Measurements from ENCODE around the gene GOT1.

The GOT1 gene

DNA sequence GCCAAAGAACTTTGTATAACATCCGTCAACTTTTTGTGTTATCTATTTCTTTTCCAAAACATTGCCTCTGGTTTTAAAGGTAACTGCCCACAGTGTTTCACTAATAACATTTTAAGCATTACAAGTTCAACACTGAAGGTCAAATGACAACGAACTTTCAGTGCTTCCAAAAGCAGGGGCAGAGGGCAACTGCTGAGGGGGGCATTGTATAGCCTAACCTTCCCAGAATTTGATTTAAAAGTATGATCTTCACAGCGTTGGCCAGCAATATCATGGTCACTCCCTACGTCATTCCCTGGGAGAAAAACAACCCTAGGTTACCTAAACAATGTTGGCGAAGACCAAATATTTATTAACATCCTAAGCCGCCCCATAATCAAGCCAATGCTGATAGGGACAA is 2.5 kb upstream of the GOT1 start:
- DNase-seq = no peak

DNA sequence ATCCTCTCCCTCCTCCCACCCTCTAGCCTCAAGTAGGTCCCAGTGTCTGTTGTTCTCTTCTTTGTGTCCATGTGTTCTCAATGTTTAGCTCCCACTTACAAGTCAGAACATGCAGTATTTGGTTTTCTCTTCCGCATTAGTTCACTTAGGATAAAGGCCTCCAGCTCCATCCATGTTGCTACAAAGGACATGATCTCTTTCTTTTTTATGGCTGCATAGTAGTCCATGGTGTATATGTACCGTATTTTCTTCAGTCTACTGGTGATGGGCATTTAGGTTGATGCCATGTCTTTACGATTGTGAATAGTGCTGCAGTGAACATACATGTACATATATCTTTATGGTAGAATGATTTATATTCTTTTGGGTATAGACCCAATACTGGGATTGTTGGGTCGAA is 1.6 kb upstream of the GOT1 start:
- no peak for DNase-seq

DNA sequence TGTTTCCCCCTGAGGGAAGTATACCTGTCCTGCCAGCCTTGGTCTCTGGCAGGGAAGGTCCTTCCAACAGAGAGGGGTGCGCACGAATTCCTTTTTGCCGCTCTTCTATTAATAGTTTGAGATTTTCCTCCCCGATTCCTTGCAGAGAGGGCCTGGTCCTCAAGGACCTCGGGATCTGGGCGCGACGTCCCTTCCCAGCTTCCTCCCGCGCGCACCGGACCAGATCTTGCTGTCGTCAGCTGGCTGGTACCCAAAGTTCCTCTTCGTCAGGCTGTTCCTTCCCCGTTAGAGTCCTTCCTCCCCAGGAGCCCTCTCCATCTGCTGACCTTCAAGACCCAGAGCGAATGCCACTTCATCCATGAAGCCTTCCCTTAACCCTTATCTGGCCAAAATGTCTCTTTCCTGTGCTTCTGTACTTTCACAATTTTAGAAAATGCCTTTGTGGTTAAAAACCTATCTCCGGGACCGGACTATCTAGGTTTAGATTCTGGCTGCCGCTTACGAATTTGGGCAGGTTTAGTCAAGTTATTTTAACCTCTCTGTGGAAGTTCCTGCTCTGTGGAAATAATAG is 851 bp upstream of the GOT1 start:
- DNase-seq = peak; percentile 7

DNA sequence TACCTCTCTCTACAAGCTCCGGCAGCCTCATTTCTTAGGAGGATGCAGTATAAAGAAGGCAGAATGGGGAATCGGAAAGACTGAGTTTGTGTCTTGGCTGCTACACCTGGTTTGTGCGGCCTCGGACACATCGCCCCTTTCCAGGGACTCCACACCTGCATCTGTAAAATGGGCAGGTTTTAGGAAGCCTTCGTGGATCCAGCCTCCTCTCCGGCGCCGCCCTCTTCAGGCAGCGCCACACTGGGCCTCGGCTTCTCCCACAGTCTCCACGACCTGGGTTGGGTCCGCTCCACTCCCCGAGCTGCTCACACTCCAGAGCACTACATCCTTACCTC is 341 bp downstream of the GOT1 start:
- no peak for DNase-seq

DNA sequence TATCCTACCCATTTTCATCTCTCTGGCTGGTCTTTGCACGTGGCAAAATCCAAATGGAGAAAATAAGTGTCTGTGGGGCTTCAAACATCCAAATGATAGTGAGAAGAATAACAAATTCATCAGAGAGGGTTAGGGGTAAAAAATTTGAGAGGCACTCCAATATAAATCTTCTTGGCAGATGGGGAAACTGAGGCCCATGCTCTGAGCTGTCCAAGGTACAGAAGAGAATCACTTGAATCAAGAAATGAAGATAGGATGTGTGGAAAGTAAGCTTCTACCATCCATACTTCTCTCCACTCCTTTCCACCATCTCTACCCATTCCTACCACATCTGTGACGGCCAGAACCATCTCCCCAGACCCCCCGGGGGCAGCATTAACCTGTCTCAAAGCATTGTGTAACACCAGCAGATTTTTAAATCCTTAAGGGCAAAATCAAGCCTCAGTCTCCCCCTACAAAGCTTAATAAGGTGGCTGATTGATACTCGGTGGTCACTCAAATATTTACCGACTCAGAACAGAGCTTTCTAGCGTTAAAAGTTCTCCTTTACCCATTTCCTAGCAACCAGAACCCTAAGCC is 818 bp downstream of the GOT1 start:
- no peak for DNase-seq

DNA sequence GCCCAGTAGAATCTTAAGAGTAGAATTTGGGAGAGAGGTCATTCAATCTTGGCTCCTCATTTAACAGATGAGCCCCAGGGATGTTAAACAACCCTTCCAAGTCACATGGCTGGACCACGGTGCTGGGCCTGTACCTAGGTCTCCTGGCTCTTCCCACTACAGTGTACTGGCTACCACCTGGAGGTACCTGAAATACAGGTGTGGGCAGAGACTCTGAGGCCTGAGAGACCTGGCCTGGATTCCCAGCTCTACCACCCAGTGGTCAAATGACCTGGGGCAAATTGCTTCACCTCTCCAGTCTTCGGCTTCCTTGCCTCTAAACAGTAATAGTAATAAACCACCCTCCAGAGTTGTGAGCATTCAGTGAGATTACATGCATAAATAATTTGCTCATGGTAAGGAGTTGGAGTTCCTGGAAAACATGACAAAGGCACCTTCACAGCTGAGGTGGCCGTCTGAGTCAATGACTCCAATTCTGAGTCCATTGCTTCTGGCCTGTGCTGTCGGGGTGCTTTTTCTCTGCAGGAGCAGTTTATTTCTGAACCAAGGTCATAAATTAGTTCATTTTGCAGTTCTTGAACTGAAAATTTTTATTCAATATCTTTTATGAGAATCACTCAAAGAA is 2.7 kb downstream of the GOT1 start:
- DNase-seq = no peak

DNA sequence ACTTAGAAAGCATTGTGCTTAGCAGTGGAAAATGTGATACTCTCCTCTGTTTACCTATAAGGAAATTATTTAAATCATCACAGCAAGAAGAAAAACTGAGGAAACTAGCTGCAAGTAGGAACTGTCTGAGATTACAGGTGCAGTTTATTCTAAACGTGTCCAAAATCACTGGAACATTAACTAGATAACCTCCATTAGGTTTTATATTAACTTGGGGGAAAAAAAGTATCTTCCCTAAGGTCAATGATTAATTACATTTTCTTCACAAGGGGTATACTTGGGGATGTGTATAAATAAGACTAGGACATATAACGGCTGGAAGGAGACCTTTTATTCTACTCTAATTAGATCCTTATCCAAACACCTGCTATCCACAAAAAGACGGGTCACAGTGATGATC is 3.7 kb downstream of the GOT1 start:
- no peak for DNase-seq

DNA sequence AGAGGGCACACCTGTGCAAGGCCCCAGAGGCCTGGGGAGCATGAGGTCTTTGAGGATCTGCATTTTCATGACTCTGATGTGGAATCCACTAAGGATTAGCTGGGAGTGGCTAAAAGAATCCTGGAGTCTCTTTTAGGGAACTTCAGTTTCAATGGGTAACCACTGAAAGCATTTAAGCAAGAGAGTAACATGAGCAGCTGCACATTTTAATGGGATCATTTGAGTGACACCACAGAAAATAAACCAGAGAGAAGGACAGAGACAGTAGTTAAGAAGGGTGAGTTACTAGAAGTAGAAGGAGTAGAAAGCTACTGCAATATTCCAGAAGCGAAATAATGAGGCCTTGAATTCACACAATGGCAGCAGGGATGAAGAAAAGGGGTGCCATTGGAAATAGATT is 5.2 kb downstream of the GOT1 start:
- DNase-seq = no peak

DNA sequence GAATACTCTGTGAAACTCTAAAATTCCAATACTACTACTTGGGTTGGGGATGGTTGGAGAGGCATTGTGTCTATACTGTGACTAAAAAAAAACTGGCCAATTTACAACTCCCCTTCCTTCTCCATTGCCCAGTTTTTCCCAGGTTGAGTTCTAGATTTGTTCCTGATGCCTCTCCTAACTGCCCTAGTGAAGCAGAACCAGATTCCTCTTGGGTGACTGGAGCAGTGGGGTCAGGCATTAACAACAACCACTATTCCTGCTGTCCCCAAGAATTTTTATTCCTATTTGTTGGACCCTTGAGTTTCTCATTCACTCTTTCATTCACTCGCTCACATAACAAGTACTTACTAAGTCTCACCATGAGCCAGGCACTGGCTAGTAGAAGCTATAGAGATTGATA is 5.8 kb downstream of the GOT1 start:
- DNase-seq = no peak

DNA sequence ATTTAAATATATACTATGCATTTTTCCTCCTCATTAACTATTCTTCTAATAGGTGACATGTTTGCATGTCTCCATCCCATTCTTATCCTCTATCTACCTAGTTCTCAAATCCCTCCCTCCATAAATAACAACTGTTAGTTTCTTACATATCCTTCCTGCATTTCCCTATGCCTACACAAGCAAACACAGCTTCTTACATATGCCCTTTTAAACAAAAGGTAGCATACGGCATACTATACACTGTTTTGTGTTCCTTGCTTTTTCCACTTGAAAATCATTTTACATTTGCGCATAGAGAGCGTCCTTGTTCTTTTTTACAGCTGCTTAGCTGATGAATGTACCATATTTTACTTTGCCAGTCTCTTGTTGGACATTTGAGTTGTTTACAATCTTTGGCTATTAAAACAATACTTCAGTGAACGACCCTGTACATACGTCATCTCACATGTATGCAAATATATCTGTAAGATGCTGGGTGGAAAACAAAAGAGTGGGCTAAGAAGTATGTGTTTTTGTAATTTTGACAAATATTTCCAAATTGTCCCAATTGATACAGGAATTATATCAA is 7.8 kb downstream of the GOT1 start:
- DNase-seq = no peak

DNA sequence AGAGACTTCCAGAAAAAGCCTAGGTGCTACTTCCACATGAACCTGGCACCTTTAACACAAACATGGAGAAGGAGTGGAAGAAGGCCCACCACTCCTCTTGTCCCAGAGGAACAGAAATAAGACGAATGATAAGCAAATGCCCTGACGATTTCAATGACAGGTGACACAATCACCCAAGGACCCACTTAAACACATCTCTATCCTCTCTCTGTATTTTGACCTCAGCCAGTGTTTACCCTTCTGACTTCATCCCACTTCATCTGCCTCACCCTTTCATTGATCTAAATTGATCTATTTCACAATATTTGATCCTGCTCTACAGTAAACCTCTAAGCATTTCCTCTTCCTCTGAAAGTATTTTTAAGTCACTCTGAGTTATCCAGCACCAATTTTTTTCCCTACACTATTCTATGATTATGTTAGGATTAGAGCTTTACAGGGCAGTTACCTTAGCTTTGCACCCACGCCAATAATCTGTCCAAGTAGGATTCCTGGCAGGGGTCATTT is 9.1 kb downstream of the GOT1 start:
- DNase-seq = no peak

DNA sequence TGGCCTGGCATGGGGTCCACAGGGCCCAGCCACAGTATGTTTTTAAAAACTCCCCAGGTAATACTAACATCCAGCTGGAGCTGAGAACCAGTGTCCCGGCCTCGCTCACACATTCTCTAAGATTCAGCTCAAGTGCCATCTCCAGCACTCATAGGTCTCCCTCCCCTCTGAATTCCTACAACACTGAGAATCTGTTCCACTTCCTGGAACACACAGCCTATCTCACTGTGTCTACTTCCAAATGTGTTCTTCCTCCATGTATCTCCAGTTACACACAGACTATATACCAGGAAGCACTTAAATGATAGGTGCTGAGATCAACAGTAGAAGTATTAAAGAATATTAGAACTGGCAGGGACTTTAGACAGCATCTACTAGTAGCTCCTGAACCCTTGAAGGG is 10.7 kb downstream of the GOT1 start:
- no peak for DNase-seq

DNA sequence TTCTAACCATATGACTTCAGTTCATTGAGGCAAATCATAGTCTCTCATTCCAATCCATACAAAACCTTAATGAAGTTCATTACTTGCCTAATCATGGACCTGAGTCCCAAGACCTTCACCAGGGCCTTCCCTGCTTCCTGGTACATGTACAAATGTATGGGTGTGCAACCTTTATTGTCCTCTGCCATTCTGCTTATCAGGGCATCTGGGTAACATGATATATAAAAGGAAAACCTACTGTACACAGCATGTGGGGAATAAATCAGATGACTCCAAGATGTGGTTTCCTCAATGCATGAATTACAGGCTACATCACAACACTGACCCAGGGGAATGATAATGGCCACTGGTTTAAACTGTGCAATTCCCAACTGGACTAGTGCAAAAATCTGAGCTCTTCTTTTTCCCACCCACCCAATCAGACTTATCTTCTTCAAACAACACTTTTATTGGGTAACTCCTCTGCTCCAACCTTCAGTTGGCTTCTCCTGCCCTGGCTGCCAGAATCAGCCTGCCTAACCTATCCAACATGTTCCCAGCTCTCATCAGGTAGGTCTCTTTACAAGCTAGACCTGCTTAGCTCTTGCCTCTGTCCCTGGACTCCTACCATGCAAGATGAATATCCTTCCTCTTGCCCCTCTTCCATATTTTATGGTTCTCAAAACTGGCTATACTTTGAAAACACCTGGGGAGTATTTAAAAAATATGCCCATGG is 11.4 kb downstream of the GOT1 start:
- no peak for DNase-seq

DNA sequence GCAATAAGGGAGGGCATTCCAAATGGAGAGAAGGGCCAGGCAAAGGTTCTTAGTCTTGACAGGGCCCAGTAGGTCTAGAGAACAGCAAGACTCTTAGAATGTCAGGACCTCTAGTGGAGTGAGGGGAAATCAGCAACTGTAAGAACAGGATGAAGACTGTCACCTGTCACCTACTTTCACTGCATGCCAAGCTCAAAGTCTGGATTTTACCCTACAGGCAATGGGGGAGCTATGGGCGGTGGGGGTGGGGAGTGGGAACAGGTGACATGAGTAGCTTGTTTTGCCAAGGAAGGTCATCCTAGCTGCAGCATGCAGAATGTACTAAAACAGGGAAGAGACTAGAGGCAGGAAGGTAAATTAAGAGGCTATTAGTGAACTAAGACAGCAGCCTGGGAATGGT is 18.3 kb downstream of the GOT1 start:
- DNase-seq = no peak

DNA sequence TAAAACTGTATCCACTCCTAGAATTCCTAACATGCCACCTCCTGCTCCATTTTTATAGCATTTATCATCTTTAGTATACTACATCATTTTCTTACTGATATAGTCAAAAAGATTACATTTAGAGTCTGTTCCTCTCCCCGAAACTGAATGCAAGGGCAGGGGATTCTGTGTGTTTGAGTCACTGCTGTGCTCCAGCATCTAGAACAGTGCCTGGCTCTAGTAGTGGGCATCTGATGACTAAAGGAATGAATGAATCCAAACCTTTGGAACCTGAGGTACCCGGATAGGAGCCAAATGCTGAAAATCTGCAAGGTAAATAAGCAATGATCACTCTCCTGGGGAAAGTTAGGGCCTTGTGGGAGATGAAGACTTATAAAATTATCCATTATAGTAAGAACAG is 18.9 kb downstream of the GOT1 start:
- no peak for DNase-seq

DNA sequence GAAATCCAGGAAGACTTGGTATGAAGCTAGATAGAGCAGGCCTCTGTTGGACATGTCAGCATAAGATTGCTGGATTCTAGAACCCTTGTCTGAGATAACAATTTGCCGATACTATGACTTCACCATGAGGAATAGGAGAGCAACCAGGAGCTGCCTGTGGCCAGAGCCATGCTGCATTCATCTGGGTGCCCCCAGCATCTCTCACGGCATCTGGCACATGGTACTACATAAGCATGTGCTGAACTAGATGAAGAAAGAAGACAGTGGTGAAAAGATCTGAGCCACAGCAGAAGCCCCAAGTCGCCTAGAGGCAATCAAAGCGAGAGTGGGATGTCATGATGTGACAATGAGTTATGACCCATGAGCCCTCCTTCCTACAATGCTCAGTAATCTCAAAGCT is 19.5 kb downstream of the GOT1 start:
- DNase-seq = no peak

DNA sequence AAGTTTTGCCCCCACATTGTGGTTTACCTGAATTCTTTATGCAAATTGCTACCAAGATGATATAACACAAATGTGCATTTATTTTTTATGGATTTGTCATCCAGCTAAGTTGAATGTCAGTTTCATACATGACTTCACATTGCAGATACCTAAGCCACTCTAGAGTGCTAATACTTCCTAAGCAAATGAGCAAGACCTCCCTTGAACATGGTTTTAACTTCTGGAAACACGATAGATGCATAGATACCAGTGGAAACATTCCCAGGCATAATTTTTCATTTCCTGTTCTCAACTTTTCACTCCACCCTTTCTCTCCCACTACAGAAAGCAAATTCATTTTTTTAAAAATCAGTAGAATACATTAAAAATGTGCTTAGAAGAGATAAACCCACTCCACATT is 20.3 kb downstream of the GOT1 start:
- no peak for DNase-seq

DNA sequence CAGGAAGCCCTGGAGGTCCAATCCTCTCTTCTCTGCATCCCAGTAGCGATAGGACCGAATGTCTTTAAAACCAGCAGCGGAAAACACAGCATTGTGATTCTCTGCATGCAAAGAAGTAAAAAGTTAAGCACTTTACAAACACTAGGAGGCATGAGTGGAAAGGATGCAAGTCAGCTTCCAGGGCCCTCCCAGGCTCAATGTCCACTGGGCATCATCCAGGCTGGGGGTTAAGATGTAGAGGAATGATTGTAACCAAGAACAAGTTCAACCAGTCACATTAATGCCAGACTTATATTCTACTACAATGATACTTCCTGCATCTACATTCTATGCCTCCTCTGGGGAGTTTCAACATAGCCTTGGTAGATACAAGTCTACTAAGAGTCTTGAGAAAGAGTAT is 24.3 kb downstream of the GOT1 start:
- no peak for DNase-seq

DNA sequence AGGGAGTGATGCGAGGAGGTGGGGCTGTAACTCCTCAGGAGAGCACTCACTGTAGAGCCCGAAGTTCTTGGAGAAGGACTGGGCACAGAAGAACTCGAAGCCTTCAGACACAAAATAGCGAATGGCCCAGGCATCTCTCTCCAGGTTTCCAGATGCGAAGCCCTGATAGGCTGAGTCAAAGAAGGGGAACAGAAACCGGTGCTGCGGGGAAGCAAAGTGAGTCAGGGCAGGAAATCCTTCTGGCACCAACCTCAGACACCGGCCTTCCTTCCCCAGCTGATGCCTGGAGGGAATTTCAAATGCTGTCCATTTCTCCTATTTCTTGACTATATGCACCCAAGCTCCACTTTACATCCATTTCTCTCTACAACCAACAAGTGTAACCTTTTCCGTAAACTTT is 26.8 kb downstream of the GOT1 start:
- DNase-seq = no peak

DNA sequence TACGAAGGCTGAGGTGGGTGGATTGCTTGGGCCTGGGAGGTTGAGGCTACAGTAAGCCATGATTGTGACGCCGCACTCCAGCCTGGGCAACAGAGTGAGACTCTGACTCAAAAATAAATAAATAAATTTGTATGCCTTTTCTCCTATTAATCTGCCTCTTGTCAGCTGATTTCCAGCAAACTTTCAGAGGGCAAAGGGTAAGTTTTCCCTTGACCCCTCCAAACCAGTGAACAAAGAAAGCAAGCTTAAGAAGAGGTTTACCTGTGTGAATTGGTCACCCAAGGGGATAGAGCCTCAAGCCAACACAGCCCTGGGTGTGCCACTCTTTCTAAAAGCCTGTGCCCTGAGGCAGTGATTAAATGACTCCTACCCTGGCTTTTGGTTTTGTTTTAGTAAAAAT is 30.8 kb downstream of the GOT1 start:
- DNase-seq = no peak

DNA sequence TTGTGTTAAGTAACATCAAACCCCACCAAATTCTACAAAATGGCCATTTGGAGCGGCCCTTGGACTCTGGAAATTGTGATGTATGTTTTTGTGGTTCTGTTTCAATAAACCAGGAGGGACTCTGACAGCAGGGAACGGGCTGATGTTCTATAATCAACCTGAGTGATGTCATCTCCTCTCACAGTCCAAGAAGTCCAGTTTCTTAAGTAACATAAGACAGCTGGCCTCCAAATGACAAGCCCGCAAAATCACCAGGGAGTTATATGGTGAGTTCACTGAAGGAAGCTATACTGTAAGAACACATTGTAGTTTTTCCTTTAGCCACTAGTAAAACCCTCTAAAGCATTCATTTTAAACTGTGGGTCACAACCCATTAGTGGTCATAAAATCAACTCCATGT is 34.0 kb downstream of the GOT1 start:
- DNase-seq = no peak

DNA sequence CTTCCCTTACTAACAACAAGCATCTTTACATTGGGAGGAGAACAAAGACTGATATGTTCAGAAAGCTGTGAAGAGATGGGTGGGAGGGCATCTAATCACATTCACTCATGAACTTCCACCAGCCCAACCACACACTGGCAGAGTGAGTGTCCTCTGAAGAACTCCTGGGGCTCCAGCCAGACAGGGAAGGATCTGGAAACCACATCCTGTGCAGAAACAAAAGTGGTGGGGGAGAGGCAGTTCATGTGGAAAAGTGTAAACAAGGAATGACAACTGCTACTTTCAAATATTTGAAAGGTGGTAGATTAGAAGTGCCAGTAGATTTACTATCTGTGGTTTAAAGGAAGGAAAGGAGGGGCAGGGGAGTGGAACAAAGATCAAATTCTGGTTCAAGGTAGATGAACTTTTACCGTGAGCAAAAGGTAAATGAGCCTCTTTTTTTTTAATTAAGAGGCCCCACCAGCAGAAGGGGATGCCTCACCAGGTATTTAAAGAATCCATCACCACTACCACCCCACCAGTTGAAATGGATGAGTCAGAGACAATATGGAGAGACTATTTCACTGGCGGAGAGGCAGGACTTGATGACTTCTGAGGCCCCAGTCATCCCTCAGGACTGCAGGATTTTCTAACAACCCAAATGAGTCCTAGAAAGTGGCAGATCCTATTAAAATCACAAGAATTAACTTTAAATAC is 34.5 kb downstream of the GOT1 start:
- no peak for DNase-seq

DNA sequence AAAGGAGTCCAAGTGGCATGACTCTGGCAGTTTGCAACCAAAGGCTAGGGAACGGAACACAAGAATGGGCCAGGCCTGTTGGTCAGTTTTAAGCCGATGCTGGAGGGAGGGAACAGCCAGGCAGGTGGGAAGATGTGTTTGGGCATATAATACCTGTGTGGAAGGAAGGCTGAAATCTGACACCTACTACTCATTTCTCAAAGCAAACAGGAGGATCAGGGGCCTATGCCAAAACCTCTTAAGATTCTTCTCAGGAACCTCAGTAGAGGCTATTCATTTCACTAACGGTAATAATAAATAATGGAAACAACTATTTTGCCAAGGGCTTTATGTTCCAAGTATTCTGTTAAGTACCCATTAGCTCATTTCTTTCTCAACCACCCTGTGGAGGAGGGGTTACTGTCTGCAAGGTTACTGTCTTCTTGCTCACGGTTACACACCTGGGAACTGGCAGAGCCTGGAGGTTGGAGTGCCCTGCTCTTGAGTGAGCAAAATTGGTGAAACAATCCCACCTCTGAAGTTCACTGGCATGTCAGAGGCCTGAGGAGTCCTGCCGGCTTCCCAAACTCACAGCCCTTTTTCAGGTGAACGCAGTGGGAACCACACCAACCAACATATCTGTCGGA is 35.5 kb downstream of the GOT1 start:
- DNase-seq = no peak

Measured in CD4-positive, alpha-beta T cell treated with Interleukin-21 for 1 hour (primary cell).